ENCODE data around the gene IGSF9. TPM values are rescaled to one million over a fixed set of nuclear protein-coding genes. Genes with fewer than 3 reads are reported as not detected.

Gene IGSF9
- polyA plus RNA-seq, 3 donors, result 0.56 to 1.6 (median 1.4) TPM

- H3K27ac ChIP-seq (ENCODE audit: low read depth, low read length), result no peak overlapping the region
- 85 to 88% (median 87%) methylated on average over 6 of the region's 6 CpGs for WGBS, 3 donors
Observed at GRCh38 chr1:159938905-159939677, 6.3 kb downstream of the IGSF9 start.

GRCh38 chr1:159938211-159938852 lies 7.1 kb downstream of the IGSF9 start:
- H3K27ac ChIP-seq (ENCODE audit: low read depth, low read length), result no peak overlapping the region
- WGBS, 3 donors, result 49 to 71% (median 69%) methylated on average over 7 of the region's 7 CpGs

GRCh38 chr1:159937054-159937750 lies 8.2 kb downstream of the IGSF9 start:
- 33 to 48% (median 38%) methylated on average over 4 of the region's 4 CpGs for WGBS, 3 donors

GRCh38 chr1:159936273-159936904 lies 9.0 kb downstream of the IGSF9 start:
- 28 to 35% (median 33%) methylated on average over 16 of the region's 16 CpGs for WGBS, 3 donors
- H3K27ac ChIP-seq (ENCODE audit: low read depth, low read length), result no peak overlapping the region

More at GRCh38 chr1:159937054-159937750, 8.2 kb downstream of the IGSF9 start:
- H3K27ac ChIP-seq (ENCODE audit: low read depth, low read length), result no peak overlapping the region

- no peak overlapping the region for H3K27ac ChIP-seq (ENCODE audit: low read depth, low read length)
- WGBS, 3 donors, result 52 to 85% (median 58%) methylated on average over 4 of the region's 4 CpGs
Observed at GRCh38 chr1:159935719-159936272, 9.6 kb downstream of the IGSF9 start.

GRCh38 chr1:159935305-159935704 lies 10.1 kb downstream of the IGSF9 start:
- 92 to 93% (median 93%) methylated on average over 11 of the region's 11 CpGs for WGBS, 3 donors
- no peak overlapping the region for H3K27ac ChIP-seq (ENCODE audit: low read depth, low read length)

GRCh38 chr1:159934136-159935039 lies 11.0 kb downstream of the IGSF9 start:
- H3K27ac ChIP-seq (ENCODE audit: low read depth, low read length), result no peak overlapping the region
- WGBS, 3 donors, result 90 to 92% (median 92%) methylated on average over 13 to 14 of the region's 14 CpGs

- no peak overlapping the region for H3K27ac ChIP-seq (ENCODE audit: low read depth, low read length)
- 85 to 89% (median 89%) methylated on average over 4 of the region's 4 CpGs for WGBS, 3 donors
Observed at GRCh38 chr1:159933347-159933746, 12.1 kb downstream of the IGSF9 start.

GRCh38 chr1:159932296-159933285 lies 12.8 kb downstream of the IGSF9 start:
- 71 to 78% (median 76%) methylated on average over 16 of the region's 16 CpGs for WGBS, 3 donors
- H3K27ac ChIP-seq (ENCODE audit: low read depth, low read length), result no peak overlapping the region

GRCh38 chr1:159931795-159932173 lies 13.6 kb downstream of the IGSF9 start:
- H3K27ac ChIP-seq (ENCODE audit: low read depth, low read length), result no peak overlapping the region
- 85 to 91% (median 89%) methylated on average over 2 to 3 of the region's 3 CpGs for WGBS, 3 donors

GRCh38 chr1:159931101-159931794 lies 14.2 kb downstream of the IGSF9 start:
- H3K27ac ChIP-seq (ENCODE audit: low read depth, low read length), result no peak overlapping the region
- 90 to 91% (median 90%) methylated on average over 13 of the region's 13 CpGs for WGBS, 3 donors

GRCh38 chr1:159930634-159931033 lies 14.8 kb downstream of the IGSF9 start:
- WGBS, 3 donors, result 90 to 97% (median 93%) methylated on average over 8 of the region's 8 CpGs
- H3K27ac ChIP-seq (ENCODE audit: low read depth, low read length), result no peak overlapping the region

GRCh38 chr1:159930216-159930615 lies 15.2 kb downstream of the IGSF9 start:
- no peak overlapping the region for H3K27ac ChIP-seq (ENCODE audit: low read depth, low read length)
- 91 to 95% (median 92%) methylated on average over 10 to 11 of the region's 11 CpGs for WGBS, 3 donors

- WGBS, 3 donors, result 61 to 85% (median 78%) methylated on average over 46 to 48 of the region's 48 CpGs
- no peak overlapping the region for H3K27ac ChIP-seq (ENCODE audit: low read depth, low read length)
Observed at GRCh38 chr1:159929155-159930051, 16.0 kb downstream of the IGSF9 start.

GRCh38 chr1:159928491-159929050 lies 16.8 kb downstream of the IGSF9 start:
- H3K27ac ChIP-seq (ENCODE audit: low read depth, low read length), result no peak overlapping the region
- 87 to 96% (median 94%) methylated on average over 17 to 18 of the region's 18 CpGs for WGBS, 3 donors
